Activated CD4-positive, alpha-beta T cell treated with anti-CD3 and anti-CD28 coated beads, Interleukin-2, amount 10 ng/mL, durations not matched to agents 7 days and 5 days (primary cell): ENCODE data around the gene KRTAP9-4. TPM values are rescaled to one million over a fixed set of nuclear protein-coding genes. Genes with fewer than 3 reads are reported as not detected.
"Not testable (repeated sequence)": the region's sequence is repeated elsewhere in the genome, so short reads cannot be mapped to it uniquely, and the experiment has no call there.

Experiments used
- CTCF ChIA-PET: fragments of 350-600 bp; sonication (Branson Sonifier 250); formaldehyde crosslinking; loops from one replicate; lab custom pipeline; 2021; ENCODE audit warnings: antibody characterized with exemption; lab: Charles Lee
- POLR2A ChIA-PET: fragments of 350-600 bp; sonication (Branson Sonifier 250); formaldehyde crosslinking; loops from one replicate; lab custom pipeline; 2021; ENCODE audit warnings: antibody characterized with exemption; lab: Charles Lee
- DNase-seq: peaks from one replicate; pipeline ENCODE4 v3.0.0-alpha.2; 2020
- H3K27ac Mint-ChIP-seq: one replicate; pipeline ENCODE4 v1.8.0; 2021; ENCODE audit warnings: mild to moderate bottlenecking, moderate library complexity, mixed read lengths
- H3K27me3 Mint-ChIP-seq: one replicate; pipeline ENCODE4 v1.8.0; 2021; ENCODE audit warnings: mixed read lengths
- H3K36me3 Mint-ChIP-seq: one replicate; pipeline ENCODE4 v1.8.0; 2021; ENCODE audit warnings: low read depth, mixed read lengths
- H3K4me1 Mint-ChIP-seq: one replicate; pipeline ENCODE4 v1.8.0; 2021; ENCODE audit warnings: mixed read lengths
- H3K4me3 Mint-ChIP-seq: one replicate; pipeline ENCODE4 v1.8.0; 2021; ENCODE audit warnings: mild to moderate bottlenecking, moderate library complexity, mixed read lengths
- H3K9me3 Mint-ChIP-seq: one replicate; pipeline ENCODE4 v1.8.0; 2021; ENCODE audit warnings: mixed read lengths
- total RNA-seq, 2 experiments: library from RNA; stranded (reverse); gene quantifications; one replicate each; pipeline ENCODE4 v1.2.3, GENCODE V29; 2021

KRTAP9-4 gene
- total RNA-seq, 2 experiments from 2014 or later = not detected

- H3K4me3 Mint-ChIP-seq, DNase-seq, H3K27ac Mint-ChIP-seq, H3K36me3 Mint-ChIP-seq, H3K4me1 Mint-ChIP-seq, POLR2A ChIA-PET, H3K9me3 Mint-ChIP-seq: not testable (repeated sequence)
- H3K27me3 Mint-ChIP-seq = peaks cover 27% of the 10 kb centered on the region
- CTCF ChIA-PET = interaction anchor here (0.6 kb wide), 1 partner anchor 64 kb away, joined by 3 read pairs; no protein-coding TSS in a partner anchor
These were observed 2.3 kb upstream of the KRTAP9-4 start for GRCh38 chr17:41246995-41247787.

- Mint-ChIP-seq H3K27me3 (peaks cover 34% of the 10 kb centered on the region), H3K36me3 (no peaks in the 10 kb centered on the region), H3K9me3 (no peaks in the 10 kb centered on the region), H3K4me3 (no peak overlapping the region), H3K4me1 (no peaks in the 10 kb centered on the region), H3K27ac (no peak overlapping the region)
- DNase-seq = no peak
- CTCF ChIA-PET = interaction anchor here (0.8 to 1.0 kb wide), 2 partner anchors 28 to 414 kb away, joined by 3 read pairs; no protein-coding TSS in a partner anchor
- POLR2A ChIA-PET = no interaction called here
These were observed 1.8 kb downstream of the KRTAP9-4 start for GRCh38 chr17:41251261-41251660.

- no peaks in the 10 kb centered on the region for H3K36me3 Mint-ChIP-seq
- H3K4me3 Mint-ChIP-seq = no peak overlapping the region
- no peaks in the 10 kb centered on the region for H3K4me1 Mint-ChIP-seq
- H3K9me3 Mint-ChIP-seq = no peaks in the 10 kb centered on the region
- ChIA-PET CTCF (no interaction called here), POLR2A (no interaction called here)
- DNase-seq = no peak
- no peak overlapping the region for H3K27ac Mint-ChIP-seq
- H3K27me3 Mint-ChIP-seq = peaks cover 36% of the 10 kb centered on the region
These were observed 5.4 kb downstream of the KRTAP9-4 start for GRCh38 chr17:41254861-41255260.

- DNase-seq, H3K4me1 Mint-ChIP-seq, H3K36me3 Mint-ChIP-seq, H3K9me3 Mint-ChIP-seq, CTCF ChIA-PET, H3K27ac Mint-ChIP-seq, H3K4me3 Mint-ChIP-seq, POLR2A ChIA-PET: not testable (repeated sequence)
- H3K27me3 Mint-ChIP-seq = peaks cover 28% of the 10 kb centered on the region
These were observed 6.1 kb downstream of the KRTAP9-4 start, which contains the start of gene KRTAP9-9 for GRCh38 chr17:41255381-41256290. Gene KRTAP9-9, plus strand, starts transcription at chr17:41255384.

DNA sequence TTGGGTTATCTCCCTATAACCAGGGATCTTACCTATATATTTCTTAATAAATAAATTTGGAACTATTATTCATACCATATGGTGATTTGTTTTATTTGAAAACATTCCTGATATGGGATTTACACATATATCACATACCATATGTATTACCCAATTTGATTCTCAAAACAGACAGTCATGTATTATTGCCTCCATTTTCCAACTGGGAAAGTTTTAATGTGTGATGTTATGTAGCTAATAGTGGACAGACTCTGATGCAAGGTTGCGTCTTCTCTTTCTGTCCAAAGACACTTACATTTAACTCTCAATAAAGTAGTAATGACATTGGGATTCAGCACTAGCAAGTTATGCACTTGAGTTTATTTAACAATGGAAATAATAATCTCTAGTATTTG is 6.8 kb downstream of the KRTAP9-4 start:
- H3K27ac Mint-ChIP-seq = no peak overlapping the region
- no peaks in the 10 kb centered on the region for H3K4me1 Mint-ChIP-seq
- H3K4me3 Mint-ChIP-seq = no peak overlapping the region
- no peaks in the 10 kb centered on the region for H3K36me3 Mint-ChIP-seq
- peaks cover 28% of the 10 kb centered on the region for H3K27me3 Mint-ChIP-seq
- POLR2A ChIA-PET = no interaction called here
- no peak for DNase-seq
- H3K9me3 Mint-ChIP-seq = no peaks in the 10 kb centered on the region
- CTCF ChIA-PET = no interaction called here

- Mint-ChIP-seq H3K9me3 (no peaks in the 10 kb centered on the region), H3K4me3 (no peak overlapping the region), H3K27me3 (peaks cover 27% of the 10 kb centered on the region), H3K36me3 (no peaks in the 10 kb centered on the region), H3K27ac (no peak overlapping the region), H3K4me1 (no peaks in the 10 kb centered on the region)
- ChIA-PET CTCF (no interaction called here), POLR2A (no interaction called here)
- no peak for DNase-seq
These were observed 8.9 kb downstream of the KRTAP9-4 start for GRCh38 chr17:41258406-41258805.

- POLR2A ChIA-PET = no interaction called here
- Mint-ChIP-seq H3K27ac (no peak overlapping the region), H3K4me3 (no peak overlapping the region), H3K27me3 (peaks cover 18% of the 10 kb centered on the region), H3K9me3 (no peaks in the 10 kb centered on the region), H3K4me1 (no peaks in the 10 kb centered on the region), H3K36me3 (no peaks in the 10 kb centered on the region)
- CTCF ChIA-PET = no interaction called here
- no peak for DNase-seq
These were observed 13.7 kb downstream of the KRTAP9-4 start for GRCh38 chr17:41263212-41263611.

DNA sequence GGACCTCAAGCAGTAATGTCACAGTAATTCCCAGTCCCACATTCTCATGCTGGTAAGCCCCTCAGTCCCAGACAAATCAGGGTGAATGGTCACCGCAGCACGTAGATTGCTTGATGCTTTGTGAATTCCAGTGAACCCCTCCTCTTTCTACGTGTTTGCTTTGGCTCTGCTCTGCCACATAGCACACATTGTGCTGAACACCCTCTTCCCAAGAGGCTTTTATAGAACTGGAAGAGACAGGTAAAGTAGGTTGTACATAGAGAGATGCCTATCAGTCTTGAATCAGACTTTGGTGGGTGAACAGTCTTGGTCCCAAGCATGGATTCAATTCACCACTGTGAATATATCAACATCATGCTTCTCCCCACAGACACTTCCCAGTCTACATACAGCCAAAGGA is 15.1 kb downstream of the KRTAP9-4 start:
- no peaks in the 10 kb centered on the region for H3K36me3 Mint-ChIP-seq
- no peak for DNase-seq
- peaks cover 17% of the 10 kb centered on the region for H3K27me3 Mint-ChIP-seq
- no peak overlapping the region for H3K27ac Mint-ChIP-seq
- POLR2A ChIA-PET = no interaction called here
- no peak overlapping the region for H3K4me3 Mint-ChIP-seq
- H3K4me1 Mint-ChIP-seq = no peaks in the 10 kb centered on the region
- H3K9me3 Mint-ChIP-seq = no peaks in the 10 kb centered on the region
- CTCF ChIA-PET = no interaction called here

DNA sequence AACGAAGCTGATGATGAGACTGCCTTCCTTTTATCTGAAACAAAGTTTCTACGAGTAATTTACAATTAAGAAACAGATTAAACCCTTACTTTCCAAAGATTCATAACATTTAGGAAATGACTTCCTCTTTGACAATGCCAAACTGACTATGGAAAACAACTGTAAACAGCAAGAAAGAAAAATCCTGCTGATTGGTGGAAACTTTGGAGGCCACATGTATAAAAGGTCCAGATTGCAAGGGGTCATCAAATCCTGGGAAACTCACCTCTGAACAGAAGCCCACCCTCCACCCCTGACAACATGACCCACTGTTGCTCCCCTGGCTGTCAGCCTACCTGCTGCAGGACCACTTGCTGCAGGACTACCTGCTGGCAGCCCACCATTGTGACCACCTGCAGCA is 15.6 kb downstream of the KRTAP9-4 start, which contains the start of gene KRTAP9-6:
Gene KRTAP9-6 (plus strand): TSS at position 301 of the 400 bp plus-strand sequence. CDS start 0 bp downstream, at position 301.
- peaks cover 17% of the 10 kb centered on the region for H3K27me3 Mint-ChIP-seq
- no peak within 1 kb of the TSS for H3K27ac Mint-ChIP-seq
- no peaks in the 10 kb centered on the region for H3K9me3 Mint-ChIP-seq
- no peaks in the 10 kb centered on the region for H3K36me3 Mint-ChIP-seq
- no peak for DNase-seq
- no peaks in the 10 kb centered on the region for H3K4me1 Mint-ChIP-seq
- POLR2A ChIA-PET = interaction anchor here (0.6 kb wide), 1 partner anchor 10 kb away, joined by 4 read pairs; the partner anchor contains the start of gene KRTAP9-7
- CTCF ChIA-PET = no interaction called here
- no peak within 1 kb of the TSS for H3K4me3 Mint-ChIP-seq

GRCh38 chr17:41267711-41268110 is 18.2 kb downstream of the KRTAP9-4 start:
- POLR2A ChIA-PET = no interaction called here
- Mint-ChIP-seq H3K36me3 (no peaks in the 10 kb centered on the region), H3K27ac (no peak overlapping the region), H3K4me1 (no peaks in the 10 kb centered on the region), H3K4me3 (no peak overlapping the region), H3K27me3 (peaks cover 6% of the 10 kb centered on the region), H3K9me3 (no peaks in the 10 kb centered on the region)
- DNase-seq = no peak
- CTCF ChIA-PET = no interaction called here

DNA sequence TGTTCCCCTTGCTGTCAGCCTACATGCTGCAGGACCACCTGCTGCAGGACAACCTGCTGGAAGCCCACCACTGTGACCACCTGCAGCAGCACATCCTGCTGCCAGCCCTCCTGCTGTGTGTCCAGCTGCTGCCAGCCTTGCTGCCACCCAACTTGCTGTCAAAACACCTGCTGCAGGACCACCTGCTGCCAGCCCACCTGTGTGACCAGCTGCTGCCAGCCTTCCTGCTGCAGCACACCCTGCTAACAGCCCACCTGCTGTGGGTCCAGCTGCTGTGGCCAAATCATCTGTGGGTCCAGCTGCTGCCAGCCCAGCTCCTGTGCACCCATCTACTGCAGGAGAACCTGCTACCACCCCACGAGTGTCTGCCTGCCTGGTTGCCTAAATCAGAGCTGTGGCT is 21.8 kb downstream of the KRTAP9-4 start:
- POLR2A ChIA-PET, CTCF ChIA-PET: not testable (repeated sequence)

DNA sequence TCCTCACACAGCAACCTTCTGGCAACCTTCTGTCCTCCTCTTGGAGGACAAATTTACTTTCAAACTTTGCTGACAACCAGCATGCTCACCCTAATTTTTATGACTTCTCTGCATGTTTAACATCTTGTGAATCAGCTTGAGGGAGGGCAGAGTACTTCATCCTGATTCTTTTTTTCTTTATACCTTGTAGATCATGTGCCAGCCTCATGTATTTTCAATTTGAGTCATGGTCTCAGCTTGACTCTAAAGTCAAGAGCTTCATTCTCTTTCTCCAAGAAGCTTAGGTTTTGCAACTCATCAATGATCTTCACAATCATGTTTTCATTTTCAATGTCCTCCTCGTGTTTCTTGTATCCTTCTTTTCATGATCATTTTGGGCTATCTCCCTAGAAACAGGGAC is 22.4 kb downstream of the KRTAP9-4 start:
- Mint-ChIP-seq H3K4me3 (no peak overlapping the region), H3K9me3 (no peaks in the 10 kb centered on the region), H3K27me3 (peaks cover 8% of the 10 kb centered on the region), H3K36me3 (no peaks in the 10 kb centered on the region), H3K4me1 (no peaks in the 10 kb centered on the region), H3K27ac (no peak overlapping the region)
- DNase-seq = no peak
- POLR2A ChIA-PET = no interaction called here
- CTCF ChIA-PET = interaction anchor here (0.5 kb wide), 1 partner anchor 232 kb away, joined by 3 read pairs; no protein-coding TSS in a partner anchor

More for the DNA sequence above, 21.8 kb downstream of the KRTAP9-4 start:
- not testable (repeated sequence) for H3K9me3 Mint-ChIP-seq, DNase-seq, H3K4me1 Mint-ChIP-seq, H3K36me3 Mint-ChIP-seq, H3K27me3 Mint-ChIP-seq, H3K27ac Mint-ChIP-seq, H3K4me3 Mint-ChIP-seq
